Activated CD8-positive, alpha-beta memory T cell treated with anti-CD3 and anti-CD28 coated beads for 4 hours (primary cell): ENCODE results near the gene SLC22A17.
A peak's percentile ranks its signal among the peaks of the same experiment; 100 is the strongest.

ENCODE experiments used
- DNase-seq, 2 donors: peaks; one replicate each; pipeline ENCODE4 v3.0.0-alpha.2; 2020; ENCODE audit warnings: low read depth in 2 of 2

Gene SLC22A17

DNA sequence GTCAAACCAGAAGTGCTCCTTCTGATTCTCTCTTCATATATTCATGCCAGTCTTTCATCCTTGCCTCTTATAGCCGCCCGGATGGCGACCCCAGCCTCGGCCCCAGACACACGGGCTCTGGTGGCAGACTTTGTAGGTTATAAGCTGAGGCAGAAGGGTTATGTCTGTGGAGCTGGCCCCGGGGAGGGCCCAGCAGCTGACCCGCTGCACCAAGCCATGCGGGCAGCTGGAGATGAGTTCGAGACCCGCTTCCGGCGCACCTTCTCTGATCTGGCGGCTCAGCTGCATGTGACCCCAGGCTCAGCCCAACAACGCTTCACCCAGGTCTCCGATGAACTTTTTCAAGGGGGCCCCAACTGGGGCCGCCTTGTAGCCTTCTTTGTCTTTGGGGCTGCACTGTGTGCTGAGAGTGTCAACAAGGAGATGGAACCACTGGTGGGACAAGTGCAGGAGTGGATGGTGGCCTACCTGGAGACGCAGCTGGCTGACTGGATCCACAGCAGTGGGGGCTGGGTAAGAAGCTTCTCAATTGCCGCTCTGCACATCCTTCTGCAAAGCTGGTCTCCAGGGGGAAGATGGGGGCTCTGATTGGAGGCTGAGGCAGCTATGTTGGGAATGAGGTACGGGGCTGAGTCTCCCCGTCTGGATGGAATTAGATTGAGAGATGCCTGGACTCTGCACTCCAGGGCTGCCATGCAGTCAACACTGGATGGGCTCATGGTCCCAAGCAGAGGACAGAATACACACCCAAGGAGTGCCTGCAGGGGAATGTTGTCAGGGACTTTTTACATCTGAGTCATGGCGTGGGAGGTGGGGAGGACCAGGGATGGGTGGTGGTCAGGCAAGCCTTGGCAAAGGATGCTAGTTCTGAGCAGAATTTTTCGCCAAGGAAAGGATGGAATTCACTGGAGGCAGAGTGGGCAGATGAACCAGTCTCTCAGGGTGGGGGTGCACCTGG, 44.7 kb downstream of the SLC22A17 start:
- DNase-seq, result no peak

GRCh38 chr14:23307146-23307530, 45.5 kb downstream of the SLC22A17 start:
- no peak for DNase-seq

DNA sequence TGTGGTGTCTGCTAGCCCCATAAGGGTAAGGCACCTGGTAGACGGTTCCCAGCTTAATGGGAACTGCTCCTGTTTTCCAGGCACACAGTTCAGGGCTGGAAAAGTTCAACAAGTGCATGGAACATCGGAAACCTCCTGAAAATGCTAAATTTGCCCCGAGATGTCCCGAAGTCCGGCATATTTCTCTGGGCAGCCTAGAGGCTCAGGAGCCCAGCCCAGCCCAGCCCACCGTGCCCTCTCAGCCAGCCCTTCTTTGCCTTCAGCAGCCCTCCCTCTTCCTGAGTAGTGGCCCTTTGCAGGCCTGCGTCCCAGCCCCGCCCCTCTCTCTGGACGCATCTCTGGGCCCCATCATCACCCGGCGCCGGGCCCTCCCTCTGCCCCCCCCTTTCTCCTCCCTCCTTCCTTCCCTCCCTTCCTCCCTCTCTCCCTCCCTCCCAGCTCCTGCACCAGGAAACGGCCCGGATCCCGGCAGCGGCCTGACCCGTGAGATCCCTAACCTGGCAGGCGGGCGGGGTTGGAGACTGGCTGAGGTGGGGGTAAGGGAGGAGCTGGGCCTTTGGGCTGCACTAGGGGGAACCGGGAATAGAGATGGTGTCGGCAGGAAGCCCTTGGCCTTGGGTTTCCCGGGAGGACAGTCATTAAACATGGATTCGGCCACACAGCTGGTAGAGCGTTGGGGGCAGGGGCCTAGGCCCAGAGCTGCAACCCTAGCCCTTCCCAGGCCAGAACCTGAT, 46.1 kb downstream of the SLC22A17 start, which contains the start of gene BCL2L2:
Gene BCL2L2, plus strand, starts transcription at position 422 of the 734 bp plus-strand sequence. CDS start 935 bp downstream, outside the sequence.
- no peak for DNase-seq

GRCh38 chr14:23302290-23303225, 50.1 kb downstream of the SLC22A17 start, which contains the start of gene PPP1R3E:
Gene PPP1R3E, minus strand, starts transcription at chr14:23302859. Its CDS starts 283 bp downstream, at chr14:23302576.
- peak; percentile 70 to 83 for DNase-seq

- DNase-seq, result no peak
Observed at GRCh38 chr14:23301969-23302289, 50.8 kb downstream of the SLC22A17 start.

DNA sequence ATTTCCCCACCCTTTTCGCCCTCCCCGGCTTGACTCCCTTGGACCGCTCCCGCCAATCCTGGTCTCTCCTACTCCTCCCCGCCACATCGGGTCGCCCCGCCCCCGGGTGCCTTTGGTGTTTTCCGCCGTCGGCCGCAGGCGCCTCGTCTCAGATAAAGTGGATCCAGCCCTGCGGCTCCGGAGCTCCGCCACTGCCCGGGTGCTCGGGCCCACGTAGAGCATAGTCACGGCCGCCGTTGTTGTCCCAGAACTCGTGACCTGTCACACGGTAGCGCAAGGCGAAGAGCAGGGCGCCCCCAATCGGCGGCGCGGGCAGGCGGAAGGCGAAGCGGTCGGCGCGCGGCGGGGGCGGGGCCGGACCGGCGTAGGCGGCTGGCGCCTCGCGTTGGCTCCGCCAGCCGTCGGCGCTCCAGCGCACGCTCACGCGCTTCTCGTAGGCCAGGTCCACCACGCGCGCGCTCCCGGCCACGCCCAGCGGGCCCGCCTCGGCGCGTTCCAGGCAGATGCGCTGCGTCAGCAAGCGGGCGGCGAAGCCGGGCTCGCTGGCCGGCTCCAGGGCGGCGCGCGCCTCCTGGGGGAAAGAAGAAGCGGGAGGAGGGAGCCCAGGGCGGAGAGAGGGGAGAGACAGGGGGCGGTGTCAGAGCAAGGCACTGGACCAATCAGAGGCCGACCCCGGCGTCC, 51.3 kb downstream of the SLC22A17 start:
- DNase-seq, result peak; percentile 93

DNA sequence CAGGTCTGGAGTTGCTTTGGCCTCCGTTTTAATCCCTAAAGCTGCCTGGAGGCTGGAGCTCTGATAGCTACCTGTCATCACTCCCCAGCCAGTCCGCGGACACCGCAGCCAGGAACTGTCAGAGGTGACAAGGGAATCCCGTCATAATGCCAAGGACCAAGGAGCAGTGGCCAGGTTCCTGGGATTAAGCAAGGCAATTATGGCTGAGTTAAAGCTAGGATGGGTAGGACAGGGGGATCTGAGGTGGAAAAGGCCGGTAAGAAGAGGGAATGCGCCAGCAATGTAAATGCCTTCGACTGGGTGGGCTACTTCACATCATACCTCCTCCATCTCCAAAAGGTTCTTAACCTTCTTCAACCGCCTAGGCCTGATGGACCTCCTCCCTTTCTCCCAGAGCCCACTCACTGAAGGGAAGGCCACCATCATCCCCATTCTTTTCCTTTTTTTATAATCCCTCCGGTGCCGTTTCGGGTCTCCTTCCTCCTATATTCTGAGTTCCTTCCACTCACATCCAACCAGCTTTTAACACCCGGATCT, 51.9 kb downstream of the SLC22A17 start:
- DNase-seq, result no peak

DNA sequence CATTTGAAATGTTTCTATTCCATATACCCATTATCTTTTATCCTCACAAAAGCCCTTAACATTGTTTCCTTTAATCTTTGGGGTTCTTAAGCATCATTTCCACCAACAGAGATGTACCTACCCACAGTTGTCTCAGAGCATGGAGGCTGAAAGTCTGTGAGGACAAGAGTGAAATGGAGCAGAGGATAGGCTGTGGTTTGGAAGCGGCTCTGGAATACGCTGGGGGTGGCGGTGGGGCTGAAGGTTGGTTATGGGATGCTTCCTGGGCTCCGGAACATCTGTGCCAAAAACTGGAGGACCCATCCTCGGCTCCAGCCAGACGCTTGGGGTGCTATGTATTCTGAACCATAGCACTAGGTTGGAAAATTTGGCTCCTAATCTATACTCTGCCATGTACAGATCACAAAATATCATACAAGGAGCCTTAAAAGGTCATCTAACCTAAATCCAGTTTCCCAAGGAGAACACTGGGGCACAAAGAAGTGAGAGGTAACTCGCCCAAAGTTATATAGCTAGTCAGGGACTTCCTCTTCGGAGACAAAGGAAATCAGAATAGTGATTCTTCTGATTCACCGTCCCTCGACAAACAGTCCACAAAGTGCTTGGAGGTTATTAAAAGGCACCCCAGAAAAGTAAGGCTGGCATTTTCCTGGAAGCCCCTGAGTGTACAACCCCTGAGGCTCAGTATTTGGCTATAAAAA, 52.6 kb downstream of the SLC22A17 start:
- no peak for DNase-seq

DNA sequence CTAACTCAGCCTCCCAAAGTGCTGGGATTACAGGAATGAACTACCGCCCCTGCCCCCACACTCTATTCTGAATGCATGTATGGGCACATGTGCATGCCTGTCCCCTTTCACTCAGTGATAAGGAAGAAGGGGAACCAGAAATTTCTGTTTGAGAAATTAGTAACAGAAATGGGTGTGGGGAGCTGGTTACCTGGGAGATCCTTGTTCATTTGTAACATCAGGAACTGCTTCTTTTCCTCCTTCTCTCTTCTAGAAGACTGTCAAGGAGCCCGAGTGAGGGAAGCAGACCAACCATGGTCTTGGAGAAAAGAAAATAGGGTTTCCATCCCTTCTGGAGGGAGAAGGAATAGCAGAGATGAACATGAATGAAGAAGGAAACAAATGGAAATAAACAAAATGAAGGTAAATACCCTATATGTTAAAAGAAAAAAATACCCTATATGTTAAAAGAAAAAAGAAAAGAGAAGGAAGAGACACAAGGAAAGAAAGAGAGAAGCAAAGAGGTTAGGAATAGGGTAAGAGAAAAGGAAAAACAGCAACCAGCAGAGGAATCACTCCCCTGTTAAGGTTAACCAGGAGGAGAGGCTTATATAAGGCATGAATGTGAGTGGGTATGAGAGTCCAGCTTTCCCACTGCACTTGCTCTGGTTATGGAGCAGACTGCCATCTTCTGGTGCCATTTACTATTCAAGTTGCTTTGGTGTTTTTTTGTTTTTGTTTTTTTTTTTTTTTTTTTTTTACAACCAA, 53.3 kb downstream of the SLC22A17 start:
- no peak for DNase-seq

DNA sequence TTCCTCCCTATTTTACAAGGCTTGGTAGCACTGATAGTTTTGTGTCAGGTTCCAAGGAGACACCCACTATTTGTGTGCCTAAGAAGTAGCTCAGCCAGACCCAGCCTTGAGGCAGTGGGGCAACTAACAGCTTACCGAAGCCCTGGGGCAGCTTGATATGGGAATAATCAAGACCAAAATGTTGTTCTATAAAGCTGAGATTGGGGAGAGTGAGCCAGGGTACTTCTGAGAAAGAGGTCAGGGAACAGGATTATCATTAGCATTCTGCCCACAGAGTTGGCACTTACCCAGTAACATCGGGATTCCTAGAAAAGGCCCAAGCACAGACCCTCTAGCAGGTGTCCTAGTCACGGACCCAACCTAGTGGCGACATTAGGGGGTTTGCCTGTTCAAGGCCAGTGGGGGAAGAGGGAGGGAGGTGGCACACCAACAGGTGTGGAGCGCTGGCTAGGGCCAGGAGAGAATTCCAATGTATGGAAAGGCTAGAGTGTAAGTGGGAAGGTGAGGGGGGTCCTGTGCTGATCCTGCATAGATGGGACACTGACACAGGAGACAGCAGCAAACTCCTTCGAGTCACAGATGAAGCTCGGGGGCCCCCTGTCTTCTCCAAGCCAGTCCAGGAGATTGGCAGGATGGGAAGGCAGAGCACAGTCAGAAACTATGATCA, 54.9 kb downstream of the SLC22A17 start:
- DNase-seq, result no peak

- DNase-seq, result no peak
Observed at GRCh38 chr14:23297096-23297495, 55.6 kb downstream of the SLC22A17 start.
